HepG2 (cell line): ENCODE results near the gene BABAM2. TPM values are rescaled to one million over a fixed set of nuclear protein-coding genes. Genes with fewer than 3 reads are reported as not detected.
A peak's percentile ranks its signal among the peaks of the same experiment; 100 is the strongest.

Experiments used
- ATAC-seq: fragments of 200-7000 bp; cut with Tn5 transposase; 3 replicates; pipeline ENCODE4 v1.9.1; 2020; ENCODE audit warnings: mild to moderate bottlenecking, moderate library complexity
- BruUV-seq: library from RNA; stranded (reverse); fragments of 400-500 nt; replicated peaks from 2 replicates; lab custom pipeline; 2021; lab: Mats Ljungman, UMichigan
- CTCF ChIA-PET: fragments of 300-600 bp; formaldehyde crosslinking; extraction: SDS; loops from one replicate; lab custom pipeline; 2021; ENCODE audit warnings: low total read pairs, inconsistent platforms, low intra/inter-chr PET ratio; lab: Yijun Ruan, JAX
- POLR2A ChIA-PET: fragments of 350-600 bp; sonication (Branson Sonifier 250); formaldehyde crosslinking; loops from one replicate; lab custom pipeline; 2020; ENCODE audit warnings: antibody characterized with exemption, inconsistent platforms; lab: Yijun Ruan, JAX
- DNase-seq: peaks from one replicate; pipeline ENCODE4 v3.0.0-alpha.2; 2015; ENCODE audit warnings: low spot score
- FAIRE-seq: peaks from 3 replicates; lab custom pipeline; 2011; peaks lifted over from hg19 to GRCh38; lab: Jason Lieb, UNC
- H2AFZ ChIP-seq: one replicate; pipeline ENCODE4 v1.6.1; 2011; ENCODE audit warnings: low read length, inconsistent platforms
- H3K27ac ChIP-seq: fragments of 300-600 bp; 3 replicates; pipeline ENCODE4 v1.8.0; 2011; ENCODE audit warnings: mixed run types, mild to moderate bottlenecking, mixed read lengths, low read length, inconsistent platforms; ENCODE audit not compliant: insufficient read depth; ENCODE audit errors: extremely low read length
- H3K27me3 ChIP-seq, 2 experiments: fragments of 200-600 bp in 1 of 2; 2 replicates in 1 of 2; 3 replicates in 1 of 2; pipeline versions ENCODE4 v1.6.0 to v1.8.0; 2011; ENCODE audit warnings: low read length in 2 of 2, mild to moderate bottlenecking in 2 of 2, moderate library complexity in 2 of 2, inconsistent platforms in 1 of 2; ENCODE audit not compliant: insufficient read depth in 2 of 2, control insufficient read depth in 1 of 2
- H3K36me3 ChIP-seq, 2 experiments: fragments of 200-600 bp in 1 of 2; replicated peaks in 1 of 2; 2 replicates in 1 of 2; 3 replicates in 1 of 2; pipeline versions ENCODE4 v1.5.1 to v1.8.0; 2011; ENCODE audit warnings: low read length in 2 of 2, inconsistent platforms in 1 of 2; ENCODE audit not compliant: insufficient read depth in 2 of 2, control insufficient read depth in 1 of 2
- H3K4me1 ChIP-seq: 2 replicates; pipeline ENCODE4 v1.5.1; 2012; ENCODE audit warnings: low read length, inconsistent platforms; ENCODE audit not compliant: insufficient read depth
- H3K4me2 ChIP-seq: 2 replicates; pipeline ENCODE4 v1.6.0; 2011; ENCODE audit warnings: low read depth, low read length, inconsistent platforms
- H3K4me3 ChIP-seq, 3 experiments: fragments of 200-600 bp in 1 of 3; sonication (generic), shearing (Covaris generic) in 1 of 3; replicated peaks in 1 of 3; 2 replicates each; pipeline ENCODE4 v1.5.1; 2011 to 2016; ENCODE audit warnings: low read length in 3 of 3, inconsistent platforms in 2 of 3, low read depth in 2 of 3, mild to moderate bottlenecking in 2 of 3, control low read depth in 1 of 3, mixed read lengths in 1 of 3; ENCODE audit not compliant: insufficient read depth in 1 of 3
- H3K79me2 ChIP-seq: one replicate; pipeline ENCODE4 v1.6.1; 2011; ENCODE audit warnings: low read length, inconsistent platforms; ENCODE audit not compliant: insufficient read depth
- H3K9ac ChIP-seq: 2 replicates; pipeline ENCODE4 v1.6.0; 2011; ENCODE audit warnings: mild to moderate bottlenecking, low read depth, low read length, inconsistent platforms; ENCODE audit not compliant: insufficient read depth
- H3K9me3 ChIP-seq: 2 replicates; pipeline ENCODE4 v1.5.1; 2012; ENCODE audit warnings: mild to moderate bottlenecking, low read length
- H4K20me1 ChIP-seq: 2 replicates; pipeline ENCODE4 v1.6.0; 2011; ENCODE audit warnings: inconsistent platforms, mild to moderate bottlenecking, low read length, moderate library complexity; ENCODE audit not compliant: insufficient read depth
- HMG20B ChIP-seq: conservative IDR thresholded peaks from 2 replicates; pipeline ENCODE4 v1.6.1; 2016; ENCODE audit warnings: missing genetic modification reagents, missing compliant biosample characterization
- LCORL ChIP-seq, 2 experiments: fragments of 450-650 bp in 1 of 2; sonication (generic) in 1 of 2; formaldehyde crosslinking in 1 of 2; IDR thresholded peaks; 2 replicates each; pipeline versions ENCODE4 v1.5.0 to v1.6.1; 2017 to 2020; ENCODE audit warnings: antibody characterized with exemption in 1 of 2, missing genetic modification reagents in 1 of 2
- MLXIP ChIP-seq: sonication (generic); formaldehyde crosslinking; IDR thresholded peaks from 2 replicates; pipeline ENCODE4 v1.9.0; 2021; ENCODE audit warnings: missing genetic modification reagents, borderline replicate concordance
- PTBP1 ChIP-seq: fragments of 200-400 bp; formaldehyde crosslinking; IDR thresholded peaks from 2 replicates; pipeline ENCODE4 v1.6.1; 2018; ENCODE audit warnings: low read length, low read depth; ENCODE audit not compliant: poor library complexity, severe bottlenecking
- SIX4 ChIP-seq: sonication (generic); formaldehyde crosslinking; IDR thresholded peaks from 2 replicates; pipeline ENCODE4 v1.4.0; 2020; ENCODE audit warnings: missing genetic modification reagents
- ZFY ChIP-seq: sonication (generic); formaldehyde crosslinking; IDR thresholded peaks from 2 replicates; pipeline ENCODE4 v1.4.0; 2020; ENCODE audit warnings: missing genetic modification reagents
- ZNF101 ChIP-seq: sonication (generic); formaldehyde crosslinking; IDR thresholded peaks from 2 replicates; pipeline ENCODE4 v1.4.0; 2020; ENCODE audit warnings: mild to moderate bottlenecking, low read depth, missing genetic modification reagents, borderline replicate concordance
- ZNF431 ChIP-seq: sonication (generic); formaldehyde crosslinking; IDR thresholded peaks from 2 replicates; pipeline ENCODE4 v1.9.0; 2022; ENCODE audit warnings: missing genetic modification reagents, low read depth, mild to moderate bottlenecking, borderline replicate concordance
- ZNF629 ChIP-seq: sonication (generic); formaldehyde crosslinking; conservative IDR thresholded peaks from 2 replicates; pipeline ENCODE4 v1.5.0; 2020; ENCODE audit warnings: missing genetic modification reagents
- ZNF672 ChIP-seq: sonication (generic); formaldehyde crosslinking; IDR thresholded peaks from 2 replicates; pipeline ENCODE4 v1.8.1; 2022; ENCODE audit warnings: missing genetic modification reagents
- WGBS: methylation state at CpG from one replicate; pipeline ENCODE4 v1.1.6; 2017; ENCODE audit warnings: low lambda C conversion rate; 5-methylcytosine and 5-hydroxymethylcytosine counted together
- in situ Hi-C: cut with HindIII; loops from 2 replicates; pipeline ENCODE4 v1.10.0; 2017; ENCODE audit warnings: low pct_unique_long_range_greater_than_20kb; ENCODE audit not compliant: extremely low pct_ligation_motif_present
- intact Hi-C: fragments of 100-400 bp; cut with micrococcal nuclease; formaldehyde crosslinking; loops from one replicate; pipeline ENCODE4 v1.10.0; 2022; ENCODE audit not compliant: unreplicated experiment
- polyA plus RNA-seq, 8 experiments: library from polyadenylated mRNA; depleted of rRNA in 3 of 8; stranded (reverse) in 7 of 8; unstranded in 1 of 8; fragments of >200 nt; fragmentation: Illumina TruSeq in 4 of 8; extraction: Trizol in 4 of 8; gene quantifications; 2 replicates each; pipeline versions ENCODE4 v1.2.1 to v1.2.3, GENCODE V29; 2011 to 2016; ENCODE audit warnings: low read depth in 4 of 8, missing spikeins in 1 of 8, mixed read lengths in 1 of 8; ENCODE audit not compliant: insufficient read depth in 1 of 8
- total RNA-seq, 5 experiments: library from RNA; depleted of rRNA; stranded (reverse); fragments of >200 nt; fragmentation: Illumina TruSeq; extraction: Trizol; gene quantifications; 2 replicates each; pipeline ENCODE4 v1.2.3, GENCODE V29; 2016; ENCODE audit warnings: low read depth in 1 of 5

The BABAM2 gene
- total and polyA plus RNA-seq, 2 of the 13 experiments (the other 11 are each of a cell fraction or from before 2014, with no cell fraction given) = 24.9 to 28.0 TPM

DNA sequence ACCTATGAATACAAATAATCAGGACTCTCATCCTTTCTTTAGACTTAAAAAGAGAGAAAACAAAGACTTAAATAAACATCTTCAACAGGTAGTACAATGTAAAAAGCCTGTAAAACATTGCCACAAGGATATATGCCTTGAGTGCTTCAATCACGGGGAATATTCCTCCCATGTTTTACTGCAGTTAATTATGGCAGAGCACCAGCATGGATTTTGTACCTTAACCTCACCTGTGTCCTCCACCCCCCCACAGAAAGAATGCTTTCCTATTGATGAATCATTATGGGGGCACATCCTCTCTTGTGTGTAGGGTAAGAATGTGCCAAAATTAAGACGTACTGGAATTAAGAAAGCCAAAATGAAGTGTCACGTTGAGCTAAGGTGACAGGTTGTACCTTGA, 312.2 kb downstream of the BABAM2 start (continued):
- TF ChIP-seq SIX4 (CRISPR knock-in tag) = no peak
- TF ChIP-seq PTBP1 = no peak
- no peak for TF ChIP-seq ZNF431
- no peak for TF ChIP-seq HMG20B (CRISPR knock-in tag)
- TF ChIP-seq ZNF672 (CRISPR knock-in tag) = no peak

- H3K4me1 ChIP-seq = peaks cover 5% of the 10 kb centered on the region; the same call in 1 of the 2 replicates
- no peaks in the 10 kb centered on the region for H3K9me3 ChIP-seq
- POLR2A ChIA-PET = no interaction called here
- intact Hi-C loops (no loop called here), in situ Hi-C loops (no loop called here)
- no TSS peak for BruUV-seq
- CTCF ChIA-PET = no interaction called here
- no peaks in the 10 kb centered on the region for H3K36me3 ChIP-seq
- H3K4me3 ChIP-seq = no peak overlapping the region
- no peak overlapping the region for H3K9ac ChIP-seq
- no peaks in the 10 kb centered on the region for H4K20me1 ChIP-seq
- WGBS = 96% methylated on average over 3 of the region's 3 CpGs
- no peak overlapping the region for H3K4me2 ChIP-seq
- no peak overlapping the region for H3K27ac ChIP-seq
- DNase-seq (no peak), ATAC-seq (no peak), FAIRE-seq (no peak)
- no peaks in the 10 kb centered on the region for H3K27me3 ChIP-seq
- H2AFZ ChIP-seq = no peak overlapping the region
- no peaks in the 10 kb centered on the region for H3K79me2 ChIP-seq
- TF ChIP-seq LCORL (IDR thresholded peaks at IDR 0.05) (peak; percentile 46; the same call in 1 of the 2 replicates), LCORL (CRISPR knock-in tag; IDR thresholded peaks at IDR 0.05) (no peak), MLXIP (CRISPR knock-in tag) (no peak), ZNF629 (CRISPR knock-in tag) (no peak), ZFY (CRISPR knock-in tag) (no peak), ZNF101 (no peak)
Observed at GRCh38 chr2:28206762-28207161, 316.2 kb downstream of the BABAM2 start.
